NCI-H510A treated with DMSO at 0.1 percent for 48 hours (cell line): ENCODE results near the gene ATG2A.
A peak's percentile ranks its signal among the peaks of the same experiment; 100 is the strongest.

Source experiments
- DNase-seq: peaks from one replicate; lab custom pipeline; 2025; lab: John Stamatoyannopoulos, UW

Gene ATG2A

GRCh38 chr11:64902102-64902900 lies 14.7 kb downstream of the ATG2A start:
- no peak for DNase-seq

- DNase-seq: no peak
Observed at GRCh38 chr11:64900774-64901173, 16.2 kb downstream of the ATG2A start.

GRCh38 chr11:64900263-64900678 lies 16.7 kb downstream of the ATG2A start:
- no peak for DNase-seq

DNA sequence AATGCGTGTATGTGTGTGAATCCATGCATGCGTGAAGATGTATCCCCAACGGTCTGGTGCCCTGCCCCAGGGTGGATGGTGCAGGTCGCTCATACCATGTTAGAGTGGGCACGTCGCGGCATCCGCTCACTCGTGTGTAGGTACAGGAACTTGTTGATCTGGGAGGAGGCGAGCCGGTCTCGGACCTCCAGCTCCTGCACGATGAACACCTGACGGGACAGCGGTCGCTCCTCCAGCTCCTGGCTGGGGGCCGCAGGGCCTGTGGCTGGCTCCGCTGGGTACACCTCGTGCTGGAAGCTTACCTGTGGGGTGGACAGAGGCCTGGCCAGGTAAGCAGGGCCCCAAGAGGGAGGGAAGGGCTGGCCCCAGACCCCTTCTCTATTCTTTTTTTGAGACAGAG lies 18.5 kb downstream of the ATG2A start:
- no peak for DNase-seq

GRCh38 chr11:64898076-64898445 lies 18.9 kb downstream of the ATG2A start:
- DNase-seq: no peak

DNA sequence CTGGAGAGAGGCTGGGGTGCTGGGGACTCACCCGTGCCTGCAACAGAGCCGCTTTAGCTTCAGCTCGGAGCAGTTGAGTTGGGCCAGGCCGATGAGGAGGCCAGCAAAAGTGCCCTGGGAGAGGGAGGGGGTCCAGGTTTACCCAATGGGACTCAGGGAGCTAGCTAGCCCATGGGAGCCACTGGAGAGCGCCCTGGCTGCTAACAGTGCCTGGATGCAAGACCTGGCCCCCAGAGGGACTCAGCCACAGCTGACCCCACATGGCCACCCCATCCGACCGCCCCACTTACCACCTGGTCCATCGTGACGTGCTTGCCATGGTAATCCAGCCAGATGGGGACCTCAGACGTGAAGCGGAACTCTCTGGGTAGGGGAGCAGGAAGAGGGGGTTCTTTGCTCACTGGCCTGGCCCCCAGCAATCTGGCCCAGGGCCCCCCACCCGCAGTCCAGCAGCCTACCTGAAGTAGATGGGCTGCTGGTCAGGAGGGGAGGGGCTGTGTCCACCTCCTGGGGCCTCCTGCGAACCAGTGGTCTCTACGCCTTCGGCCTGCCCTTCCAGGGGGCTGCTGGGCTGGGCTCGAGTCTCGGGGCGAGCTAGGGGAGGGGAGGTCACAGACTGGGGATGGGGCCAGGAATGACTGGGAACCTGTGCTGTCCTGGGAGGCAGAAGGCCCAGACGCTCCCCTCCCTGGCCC lies 19.5 kb downstream of the ATG2A start:
- no peak for DNase-seq

- DNase-seq: no peak
Observed at GRCh38 chr11:64896448-64897022, 20.5 kb downstream of the ATG2A start.

- DNase-seq: no peak
Observed at GRCh38 chr11:64894812-64895452, 22.1 kb downstream of the ATG2A start.

GRCh38 chr11:64894070-64894811 lies 22.8 kb downstream of the ATG2A start:
- peak; percentile 54 for DNase-seq

- no peak for DNase-seq
Observed at GRCh38 chr11:64893194-64894069, 23.6 kb downstream of the ATG2A start.

- no peak for DNase-seq
Observed at GRCh38 chr11:64892838-64893193, 24.2 kb downstream of the ATG2A start.

DNA sequence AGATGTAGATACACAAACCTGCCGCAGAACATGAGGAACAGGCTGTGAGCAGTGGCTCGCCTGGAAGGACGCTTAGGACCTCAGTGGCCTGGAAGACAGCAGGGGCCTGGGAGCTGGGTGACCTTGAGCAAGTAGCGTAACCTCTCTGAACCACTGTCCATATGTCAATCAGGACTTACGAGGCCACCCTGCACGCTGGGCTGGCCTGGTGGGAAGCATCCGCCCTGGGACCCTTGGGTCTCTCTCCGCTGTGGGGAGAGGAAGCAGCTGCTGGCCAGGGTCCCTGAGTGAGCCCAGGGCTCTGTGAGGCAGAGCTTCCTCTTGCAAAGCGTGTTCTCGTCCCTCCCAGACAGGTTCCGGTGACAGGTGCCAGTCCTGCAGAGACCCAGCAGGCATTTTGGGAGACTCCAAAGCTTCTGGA lies 24.6 kb downstream of the ATG2A start:
- no peak for DNase-seq

GRCh38 chr11:64891880-64892279 lies 25.1 kb downstream of the ATG2A start:
- DNase-seq: no peak

GRCh38 chr11:64891215-64891848 lies 25.7 kb downstream of the ATG2A start:
- no peak for DNase-seq

DNA sequence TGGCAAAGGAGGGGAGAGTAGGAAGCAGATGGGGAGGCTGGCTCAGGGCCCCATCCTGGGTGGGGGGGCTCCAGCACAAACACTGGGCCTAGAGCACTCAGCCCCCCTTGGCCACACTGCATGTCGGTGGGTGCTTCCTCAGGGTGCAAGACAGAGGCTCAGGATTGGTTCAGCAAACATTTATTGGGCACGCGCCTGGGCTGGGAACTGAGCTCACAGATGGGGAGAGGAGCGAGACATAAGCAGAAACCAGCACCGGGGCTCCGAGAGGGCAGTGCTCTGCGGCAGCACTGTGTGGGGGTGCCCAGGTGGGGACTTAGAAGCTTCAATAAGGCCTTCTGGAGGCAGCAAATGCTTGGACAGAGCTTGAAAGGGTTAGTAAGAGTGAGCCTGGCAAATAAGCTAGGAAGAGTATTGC lies 26.5 kb downstream of the ATG2A start:
- no peak for DNase-seq

- DNase-seq: no peak
Observed at GRCh38 chr11:64888729-64889511, 28.1 kb downstream of the ATG2A start.

DNA sequence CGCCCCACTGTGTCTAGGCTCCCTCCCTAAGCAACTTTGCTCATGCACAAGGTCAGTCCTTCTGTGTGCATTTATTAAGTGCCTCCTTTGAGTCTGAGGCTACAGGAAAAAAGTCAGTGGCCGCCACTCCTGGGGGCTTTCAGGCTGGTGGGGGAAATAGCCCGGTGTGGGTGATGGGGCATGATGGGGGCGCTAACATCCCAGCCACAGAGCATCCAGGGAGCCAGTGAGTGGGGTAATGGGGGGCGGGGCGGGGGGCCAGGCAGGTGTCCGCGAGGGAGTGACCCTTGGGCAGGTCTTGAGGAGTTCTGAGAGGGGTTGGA lies 28.6 kb downstream of the ATG2A start:
- DNase-seq: no peak

- peak; percentile 11 for DNase-seq
Observed at GRCh38 chr11:64887757-64888405, 29.1 kb downstream of the ATG2A start.

DNA sequence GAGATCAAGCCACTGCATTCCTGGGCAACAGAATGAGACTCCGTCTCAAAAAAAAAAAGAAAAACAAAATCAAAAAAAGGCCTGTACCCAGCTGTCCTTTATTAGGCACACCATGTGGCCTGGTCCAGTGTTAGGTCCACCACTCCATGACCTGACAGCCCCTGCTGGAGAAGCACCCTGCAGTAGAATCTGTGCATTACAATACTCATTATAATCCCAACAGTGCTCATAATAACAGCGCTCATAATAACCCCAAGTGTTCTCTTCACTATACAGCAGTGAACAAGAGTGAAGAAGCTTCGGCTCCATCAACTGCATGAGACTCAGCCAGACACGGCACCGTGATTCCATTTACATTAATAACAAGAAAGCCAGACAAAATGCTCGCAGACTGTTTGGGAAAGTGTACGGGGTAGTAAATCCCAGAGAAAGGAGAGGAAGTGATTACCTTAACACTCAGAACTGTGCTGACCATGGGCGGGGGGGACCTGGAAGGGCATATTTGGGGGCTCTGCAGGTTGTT lies 29.7 kb downstream of the ATG2A start:
- no peak for DNase-seq
